NCI-H2081 treated with DMSO at 0.1 percent for 48 hours (cell line): ENCODE results near the gene ASIC3.
"Not testable (repeated sequence)": the region's sequence is repeated elsewhere in the genome, so short reads cannot be mapped to it uniquely, and the experiment has no call there.

ENCODE experiments used
- DNase-seq: peaks from one replicate; lab custom pipeline; 2025; lab: John Stamatoyannopoulos, UW

ASIC3 gene

GRCh38 chr7:151047976-151048815 lies at the start of gene ASIC3:
Gene ASIC3, plus strand, starts transcription at chr7:151048531. Its CDS starts 355 bp downstream, at chr7:151048886.
- DNase-seq: no peak

GRCh38 chr7:150999001-150999400 lies 49.3 kb upstream of the ASIC3 start:
- no peak for DNase-seq

- DNase-seq: no peak
These were observed 48.7 kb upstream of the ASIC3 start for GRCh38 chr7:150999497-151000230.

- DNase-seq: no peak
These were observed 47.3 kb upstream of the ASIC3 start for GRCh38 chr7:151000897-151001495.

- no peak for DNase-seq
These were observed 46.8 kb upstream of the ASIC3 start for GRCh38 chr7:151001546-151001945.

- no peak for DNase-seq
These were observed 44.8 kb upstream of the ASIC3 start for GRCh38 chr7:151003572-151003971.

GRCh38 chr7:151005566-151005965 lies 42.8 kb upstream of the ASIC3 start:
- DNase-seq: no peak

GRCh38 chr7:151006590-151007300 lies 41.6 kb upstream of the ASIC3 start:
- DNase-seq: no peak

GRCh38 chr7:151007469-151007898 lies 40.8 kb upstream of the ASIC3 start:
- no peak for DNase-seq

GRCh38 chr7:151008143-151008510 lies 40.2 kb upstream of the ASIC3 start:
- no peak for DNase-seq

GRCh38 chr7:151008511-151009323 lies 39.6 kb upstream of the ASIC3 start:
- DNase-seq: no peak

- DNase-seq: no peak
These were observed 38.8 kb upstream of the ASIC3 start for GRCh38 chr7:151009327-151010036.

GRCh38 chr7:151010037-151010306 lies 38.4 kb upstream of the ASIC3 start:
- no peak for DNase-seq

- DNase-seq: no peak
These were observed 37.8 kb upstream of the ASIC3 start for GRCh38 chr7:151010307-151011096.

- DNase-seq: no peak
These were observed 37.3 kb upstream of the ASIC3 start for GRCh38 chr7:151011097-151011409.

- not testable (repeated sequence) for DNase-seq
These were observed 36.7 kb upstream of the ASIC3 start for GRCh38 chr7:151011616-151012015.

- no peak for DNase-seq
These were observed 36.2 kb upstream of the ASIC3 start for GRCh38 chr7:151012031-151012692.

GRCh38 chr7:151012911-151013347 lies 35.4 kb upstream of the ASIC3 start:
- DNase-seq: no peak

- DNase-seq: no peak
These were observed 35.0 kb upstream of the ASIC3 start for GRCh38 chr7:151013356-151013732.
